ENCODE measurements around the gene DNAJC5.

DNA sequence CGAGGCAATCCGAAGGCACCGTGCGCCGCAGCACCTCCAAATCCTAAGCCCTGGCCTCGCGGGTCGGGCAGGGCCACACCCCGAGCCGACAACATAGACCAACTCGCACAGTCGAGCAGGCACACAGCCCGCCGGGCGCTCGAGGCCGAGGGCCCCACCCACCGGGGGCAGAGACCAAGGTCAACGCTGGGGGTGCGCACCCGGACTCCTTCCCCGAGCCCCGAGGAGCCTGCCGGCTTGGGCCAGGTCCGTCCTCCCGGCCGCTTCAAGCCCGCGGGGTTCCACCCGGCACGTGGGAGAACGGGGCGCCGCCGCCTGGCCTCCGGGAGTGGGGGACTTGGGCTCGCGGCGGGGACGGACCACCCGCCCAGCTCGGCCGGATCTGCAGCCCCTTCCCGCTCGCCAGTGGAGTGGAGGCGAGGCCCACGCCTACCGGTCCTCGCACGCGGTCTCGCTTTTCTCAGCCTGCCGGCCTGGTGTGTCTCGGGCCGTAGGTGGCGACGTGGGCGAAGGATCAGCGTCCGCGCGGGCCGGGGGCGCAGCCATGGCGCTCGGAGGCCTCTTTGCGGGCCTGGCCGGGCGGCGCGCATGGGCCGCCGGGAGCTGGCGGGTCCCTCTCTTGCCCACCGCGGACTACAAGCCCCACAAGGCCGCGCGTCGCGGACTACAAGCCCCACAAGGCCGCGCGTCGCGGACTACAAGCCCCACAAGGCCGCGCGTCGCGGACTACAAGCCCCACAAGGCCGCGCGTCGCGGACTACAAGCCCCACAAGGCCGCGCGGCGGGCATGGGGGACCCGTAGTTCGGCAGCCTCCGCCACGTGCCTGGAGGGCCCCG is 61.1 kb downstream of the DNAJC5 start, which contains the start of gene UCKL1:
- TF ChIP-seq, protein P1, sequence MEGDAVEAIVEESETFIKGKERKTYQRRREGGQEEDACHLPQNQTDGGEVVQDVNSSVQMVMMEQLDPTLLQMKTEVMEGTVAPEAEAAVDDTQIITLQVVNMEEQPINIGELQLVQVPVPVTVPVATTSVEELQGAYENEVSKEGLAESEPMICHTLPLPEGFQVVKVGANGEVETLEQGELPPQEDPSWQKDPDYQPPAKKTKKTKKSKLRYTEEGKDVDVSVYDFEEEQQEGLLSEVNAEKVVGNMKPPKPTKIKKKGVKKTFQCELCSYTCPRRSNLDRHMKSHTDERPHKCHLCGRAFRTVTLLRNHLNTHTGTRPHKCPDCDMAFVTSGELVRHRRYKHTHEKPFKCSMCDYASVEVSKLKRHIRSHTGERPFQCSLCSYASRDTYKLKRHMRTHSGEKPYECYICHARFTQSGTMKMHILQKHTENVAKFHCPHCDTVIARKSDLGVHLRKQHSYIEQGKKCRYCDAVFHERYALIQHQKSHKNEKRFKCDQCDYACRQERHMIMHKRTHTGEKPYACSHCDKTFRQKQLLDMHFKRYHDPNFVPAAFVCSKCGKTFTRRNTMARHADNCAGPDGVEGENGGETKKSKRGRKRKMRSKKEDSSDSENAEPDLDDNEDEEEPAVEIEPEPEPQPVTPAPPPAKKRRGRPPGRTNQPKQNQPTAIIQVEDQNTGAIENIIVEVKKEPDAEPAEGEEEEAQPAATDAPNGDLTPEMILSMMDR (IDR thresholded peaks at IDR 0.05; ENCODE audit: low read length): no peak
- TF ChIP-seq EZH2 (IDR thresholded peaks at IDR 0.05; ENCODE audit: borderline replicate concordance, low read length): no peak
